HG03025 (cell line): ENCODE measurements around the gene ZCCHC9.

ENCODE experiments used
- ATAC-seq: cut with Tn5 transposase; IDR thresholded peaks from one replicate; pipeline ENCODE4 v1.9.1; 2021; ENCODE audit warnings: mild to moderate bottlenecking, moderate library complexity; ENCODE audit not compliant: unreplicated experiment, low FRiP score

ZCCHC9 gene

DNA sequence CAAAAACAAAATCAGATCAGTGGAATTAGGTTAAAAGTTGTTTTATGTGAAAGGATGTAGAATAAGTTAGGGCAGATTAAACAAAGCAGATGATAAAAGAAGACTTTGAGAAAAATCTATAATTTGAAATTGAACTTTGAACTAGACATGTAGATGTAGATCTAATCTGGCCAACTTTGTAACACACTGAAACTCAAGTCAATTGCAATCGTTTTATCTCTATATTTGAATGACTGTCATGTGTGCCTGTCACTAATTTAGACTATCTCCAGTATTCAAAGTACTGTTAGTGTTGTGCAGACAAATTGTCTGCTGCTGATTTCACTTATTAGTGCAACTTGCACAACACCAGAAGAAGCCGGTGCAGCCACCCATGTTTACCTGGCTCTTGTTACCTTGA lies 52.7 kb downstream of the ZCCHC9 start:
- no peak for ATAC-seq

DNA sequence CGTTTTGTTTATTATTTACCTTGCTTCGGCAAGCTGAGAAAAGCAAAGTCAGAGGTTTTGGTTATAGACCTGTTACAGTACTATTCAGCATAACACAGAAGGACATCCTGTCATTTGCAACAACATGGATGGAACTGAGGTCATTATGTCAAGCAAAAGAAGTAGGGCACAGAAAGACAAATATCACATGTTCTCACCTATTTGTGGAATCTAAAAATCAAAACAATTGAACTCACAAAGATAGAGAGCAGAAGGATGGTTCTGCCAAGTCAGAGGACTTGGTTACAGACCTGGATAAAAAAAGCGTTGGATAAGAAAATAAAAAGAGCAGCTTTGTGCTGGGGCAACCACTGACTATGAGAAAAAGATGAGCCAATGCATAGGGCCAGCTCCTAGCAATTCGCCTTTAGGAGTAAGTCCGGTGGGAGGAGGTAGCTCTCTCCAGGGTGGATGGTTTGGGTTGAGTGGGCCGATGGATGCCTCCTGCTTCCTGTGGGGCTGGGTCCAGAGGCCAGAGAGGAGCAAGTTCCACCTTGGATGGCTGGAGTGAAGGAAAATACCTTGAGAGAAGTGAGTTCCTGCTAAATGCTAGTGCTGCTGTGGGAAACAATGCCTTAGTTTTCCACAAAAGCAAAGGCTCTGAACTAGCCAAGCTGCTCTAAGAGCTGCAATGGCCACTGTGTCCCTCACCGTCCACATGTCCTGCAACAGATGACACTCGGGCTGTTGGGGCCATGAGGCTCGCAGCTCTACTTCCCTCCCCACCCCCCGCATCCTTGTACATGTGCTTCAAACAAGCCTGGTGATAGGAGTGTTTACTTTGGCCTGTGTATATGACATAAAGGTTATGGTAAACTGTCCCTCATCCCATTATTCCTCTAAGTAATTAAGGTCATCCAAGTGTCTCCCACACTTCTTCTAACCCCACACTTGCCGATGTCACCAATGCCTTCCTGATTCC lies 54.2 kb downstream of the ZCCHC9 start:
- ATAC-seq = no peak

DNA sequence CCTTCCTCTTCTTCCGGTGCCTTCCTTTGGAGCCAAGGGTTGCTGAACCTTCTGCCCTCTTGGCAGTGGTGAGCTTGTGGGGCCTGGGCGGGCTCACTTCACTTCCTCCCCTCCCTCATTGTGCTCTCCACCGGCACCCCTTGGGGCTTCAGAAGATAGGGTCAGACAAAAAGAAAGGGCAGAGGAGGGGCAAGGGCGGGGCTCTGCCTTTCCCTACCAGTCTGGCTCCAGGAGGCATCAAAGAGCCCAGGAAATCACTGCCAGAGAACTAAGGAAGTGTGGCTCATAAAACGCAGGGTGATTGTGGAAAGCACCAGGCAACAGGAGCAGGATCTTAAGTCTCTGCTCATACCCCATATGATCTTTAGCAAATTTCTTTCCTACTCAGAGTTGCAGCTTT lies 57.7 kb downstream of the ZCCHC9 start:
- ATAC-seq = no peak

DNA sequence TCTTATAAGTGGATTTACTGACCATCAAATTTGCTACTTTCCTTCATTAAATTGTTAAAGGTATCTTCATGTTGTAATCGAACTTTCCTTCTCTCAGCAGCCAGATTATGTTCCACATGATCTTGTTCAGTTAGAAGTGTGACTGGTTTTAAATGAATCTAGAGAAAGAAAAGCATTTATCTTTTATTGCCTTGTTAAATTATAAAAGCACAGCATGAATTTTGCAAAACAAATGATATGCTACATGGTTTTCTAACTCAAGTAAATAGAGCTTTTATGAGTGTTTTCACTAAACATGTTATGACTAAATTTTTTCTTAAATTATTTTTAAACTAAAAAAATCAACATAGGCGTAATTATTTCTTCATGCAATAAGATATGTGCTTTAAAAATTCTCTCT lies 58.5 kb downstream of the ZCCHC9 start:
- ATAC-seq = no peak

DNA sequence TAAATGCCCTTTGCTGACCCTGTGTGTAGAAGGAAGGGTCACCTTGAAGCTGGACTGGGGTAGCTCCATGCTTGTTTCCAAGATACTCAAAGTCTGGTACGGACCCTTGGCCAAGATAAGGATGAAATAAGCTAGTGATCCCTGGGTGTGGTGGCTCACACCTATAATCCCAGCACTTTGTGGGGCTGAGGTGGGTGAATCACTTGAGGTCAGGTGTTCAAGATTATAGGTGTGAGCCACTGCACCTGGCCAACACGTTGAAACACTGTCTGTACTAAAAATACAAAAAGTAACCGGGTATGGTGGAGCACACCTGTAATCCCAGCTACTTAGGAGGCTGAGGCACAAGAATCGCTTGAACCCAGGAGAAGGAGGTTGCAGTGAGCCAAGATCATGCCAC lies 59.3 kb downstream of the ZCCHC9 start:
- no peak for ATAC-seq

DNA sequence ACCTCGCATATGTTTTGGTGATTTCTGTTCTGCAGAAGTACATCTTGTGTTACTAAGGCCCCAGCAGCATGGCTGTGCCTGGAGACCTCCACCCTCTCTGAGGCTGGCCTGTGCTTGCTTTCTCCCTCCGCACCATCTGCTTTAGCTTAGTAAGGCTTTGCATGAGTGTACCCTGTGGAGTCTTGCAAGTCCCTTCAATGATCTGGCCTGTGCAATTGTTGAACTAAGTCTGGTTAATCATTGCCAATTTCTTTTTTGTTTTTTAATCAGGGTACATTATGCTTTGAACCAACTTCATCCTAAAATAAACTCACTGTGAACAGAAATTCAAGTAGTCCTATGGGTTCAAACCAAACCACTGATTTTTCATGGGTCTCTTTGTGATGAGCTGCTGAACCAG lies 60.2 kb downstream of the ZCCHC9 start:
- ATAC-seq = no peak
